ENCODE results near the gene NKX6-2.

DNA sequence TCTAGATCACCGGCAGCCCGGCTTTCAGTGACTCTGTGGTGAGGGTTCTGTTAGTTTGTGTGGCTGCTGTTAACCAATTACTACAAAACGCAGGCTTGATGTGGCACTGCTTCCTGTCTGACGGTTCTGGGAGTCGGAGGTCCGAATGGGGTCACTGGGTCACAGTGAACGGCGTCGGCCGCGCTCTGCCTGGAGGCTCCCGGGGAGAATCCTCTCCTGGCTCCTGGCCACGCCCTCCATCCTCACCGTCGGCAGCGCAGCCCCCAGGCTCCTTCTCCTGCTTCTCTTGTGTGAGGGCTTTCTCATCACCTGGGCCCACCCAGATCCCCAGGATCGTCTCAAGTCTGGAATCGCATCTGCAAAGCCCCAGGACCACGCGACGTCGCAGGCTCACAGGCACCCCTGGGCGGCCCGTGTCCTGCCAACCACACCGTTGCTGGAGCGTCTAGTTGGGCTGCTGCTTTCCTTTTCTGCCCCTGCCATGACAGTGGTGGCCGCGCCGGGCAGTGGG lies 31.8 kb upstream of the NKX6-2 start:
- no peak for TF ChIP-seq EZH2phosphoT487 (IDR thresholded peaks at IDR 0.05; ENCODE audit: low read depth, severe bottlenecking, unreplicated experiment)
- TF ChIP-seq, protein P1, sequence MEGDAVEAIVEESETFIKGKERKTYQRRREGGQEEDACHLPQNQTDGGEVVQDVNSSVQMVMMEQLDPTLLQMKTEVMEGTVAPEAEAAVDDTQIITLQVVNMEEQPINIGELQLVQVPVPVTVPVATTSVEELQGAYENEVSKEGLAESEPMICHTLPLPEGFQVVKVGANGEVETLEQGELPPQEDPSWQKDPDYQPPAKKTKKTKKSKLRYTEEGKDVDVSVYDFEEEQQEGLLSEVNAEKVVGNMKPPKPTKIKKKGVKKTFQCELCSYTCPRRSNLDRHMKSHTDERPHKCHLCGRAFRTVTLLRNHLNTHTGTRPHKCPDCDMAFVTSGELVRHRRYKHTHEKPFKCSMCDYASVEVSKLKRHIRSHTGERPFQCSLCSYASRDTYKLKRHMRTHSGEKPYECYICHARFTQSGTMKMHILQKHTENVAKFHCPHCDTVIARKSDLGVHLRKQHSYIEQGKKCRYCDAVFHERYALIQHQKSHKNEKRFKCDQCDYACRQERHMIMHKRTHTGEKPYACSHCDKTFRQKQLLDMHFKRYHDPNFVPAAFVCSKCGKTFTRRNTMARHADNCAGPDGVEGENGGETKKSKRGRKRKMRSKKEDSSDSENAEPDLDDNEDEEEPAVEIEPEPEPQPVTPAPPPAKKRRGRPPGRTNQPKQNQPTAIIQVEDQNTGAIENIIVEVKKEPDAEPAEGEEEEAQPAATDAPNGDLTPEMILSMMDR (IDR thresholded peaks at IDR 0.05; ENCODE audit: poor library complexity), result no peak
